BLaER1 (cell line): ENCODE data around the gene AP2M1.

Experiments used
- H3K27ac ChIP-seq: shearing (Covaris generic); formaldehyde crosslinking; 2 replicates; pipeline ENCODE4 v1.8.1; 2022
- H3K27me3 ChIP-seq: shearing (Covaris generic); formaldehyde crosslinking; 2 replicates; pipeline ENCODE4 v1.8.1; 2022
- H3K36me3 ChIP-seq: shearing (Covaris generic); formaldehyde crosslinking; 2 replicates; pipeline ENCODE4 v1.8.1; 2022
- H3K4me1 ChIP-seq: shearing (Covaris generic); formaldehyde crosslinking; 2 replicates; pipeline ENCODE4 v1.8.1; 2022
- H3K4me2 ChIP-seq: shearing (Covaris generic); formaldehyde crosslinking; 2 replicates; pipeline ENCODE4 v1.8.1; 2022
- H3K4me3 ChIP-seq: shearing (Covaris generic); formaldehyde crosslinking; 2 replicates; pipeline ENCODE4 v1.8.1; 2022
- H3K9ac ChIP-seq: shearing (Covaris generic); formaldehyde crosslinking; 2 replicates; pipeline ENCODE4 v1.8.1; 2022
- H3K9me3 ChIP-seq: shearing (Covaris generic); formaldehyde crosslinking; 2 replicates; pipeline ENCODE4 v1.8.1; 2022
- H4K20me1 ChIP-seq: shearing (Covaris generic); formaldehyde crosslinking; 2 replicates; pipeline ENCODE4 v1.8.1; 2022
- Cebpa-rat ChIP-seq: shearing (Covaris generic); IDR thresholded peaks from 2 replicates; pipeline ENCODE4 v1.8.1; 2022

AP2M1 gene

DNA sequence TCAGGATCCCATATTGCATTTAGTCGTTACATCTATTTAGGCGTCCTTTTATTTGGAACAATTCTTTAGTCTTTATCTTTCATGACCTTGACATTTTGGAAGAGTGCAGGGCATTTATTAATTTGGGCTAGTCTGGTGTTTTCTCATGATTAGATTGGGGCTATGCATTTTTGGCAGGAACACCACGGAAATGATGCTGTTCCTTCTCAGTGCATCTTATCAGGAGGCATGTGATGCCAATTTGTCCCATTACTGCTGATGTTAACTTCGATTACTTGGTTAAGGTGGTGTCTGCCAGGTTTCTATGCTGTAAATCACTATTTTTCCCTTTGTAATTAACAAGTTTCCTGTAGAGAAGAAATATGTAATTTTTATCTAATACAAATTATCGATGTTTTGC lies 36.6 kb downstream of the AP2M1 start:
- H3K27ac ChIP-seq, result no peak overlapping the region
- H3K4me3 ChIP-seq, result no peak overlapping the region
- TF ChIP-seq Cebpa-rat, result no peak
- no peaks in the 10 kb centered on the region for H4K20me1 ChIP-seq
- H3K4me1 ChIP-seq, result no peaks in the 10 kb centered on the region
- no peaks in the 10 kb centered on the region for H3K9me3 ChIP-seq
- no peaks in the 10 kb centered on the region for H3K27me3 ChIP-seq
- no peak overlapping the region for H3K9ac ChIP-seq
- no peak overlapping the region for H3K4me2 ChIP-seq
- H3K36me3 ChIP-seq, result no peaks in the 10 kb centered on the region

DNA sequence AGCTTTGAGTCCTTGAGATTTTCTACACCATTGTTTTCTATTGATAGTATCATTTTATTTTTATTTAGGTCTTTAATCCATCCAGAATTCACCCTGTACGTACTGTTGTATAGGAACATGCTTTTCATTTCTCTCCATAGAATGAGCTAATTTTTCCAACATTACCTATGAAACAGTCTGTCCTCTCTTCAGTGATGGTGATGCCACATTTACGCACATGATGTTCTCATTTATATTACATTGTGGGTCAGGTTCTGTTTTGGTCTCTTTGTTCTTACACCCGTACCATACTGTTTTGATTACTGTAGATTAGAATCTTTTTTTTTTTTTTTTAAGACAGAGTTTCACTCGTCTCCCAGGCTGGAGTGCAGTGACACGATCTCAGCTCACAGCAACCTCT lies 37.1 kb downstream of the AP2M1 start:
- no peaks in the 10 kb centered on the region for H3K27me3 ChIP-seq
- H3K9ac ChIP-seq, result no peak overlapping the region
- no peaks in the 10 kb centered on the region for H3K4me1 ChIP-seq
- H3K4me2 ChIP-seq, result no peak overlapping the region
- no peaks in the 10 kb centered on the region for H4K20me1 ChIP-seq
- H3K9me3 ChIP-seq, result no peaks in the 10 kb centered on the region
- no peak for TF ChIP-seq Cebpa-rat
- H3K36me3 ChIP-seq, result no peaks in the 10 kb centered on the region
- no peak overlapping the region for H3K4me3 ChIP-seq
- no peak overlapping the region for H3K27ac ChIP-seq

DNA sequence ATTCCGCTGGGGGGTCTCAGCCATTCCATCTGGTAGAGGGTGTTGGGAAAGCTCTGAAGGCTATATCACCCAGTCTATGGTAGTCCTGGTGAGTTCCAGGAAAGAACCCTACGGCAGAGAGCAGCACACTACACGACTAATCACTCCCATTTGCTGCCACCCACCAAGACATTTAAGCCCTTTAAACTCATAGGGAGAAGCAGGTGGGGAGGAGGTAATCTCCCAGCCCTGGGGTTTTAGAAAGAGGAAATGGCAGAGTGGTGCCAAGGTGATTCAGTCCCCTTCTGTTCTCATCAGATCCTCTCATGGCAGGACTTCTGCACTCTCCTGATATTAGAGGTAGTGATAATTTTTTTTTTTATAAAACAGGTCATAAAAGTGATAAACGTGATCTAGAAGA lies 44.2 kb downstream of the AP2M1 start:
- Histone ChIP-seq H3K27me3 (no peaks in the 10 kb centered on the region), H4K20me1 (no peaks in the 10 kb centered on the region), H3K36me3 (no peaks in the 10 kb centered on the region), H3K4me2 (no peak overlapping the region), H3K9ac (no peak overlapping the region), H3K4me1 (no peaks in the 10 kb centered on the region), H3K9me3 (no peaks in the 10 kb centered on the region), H3K27ac (no peak overlapping the region), H3K4me3 (no peak overlapping the region)
- TF ChIP-seq Cebpa-rat, result no peak

- H3K9me3 ChIP-seq, result no peaks in the 10 kb centered on the region
- no peak for TF ChIP-seq Cebpa-rat
- H3K27ac ChIP-seq, result no peak overlapping the region
- no peak overlapping the region for H3K4me3 ChIP-seq
- no peaks in the 10 kb centered on the region for H4K20me1 ChIP-seq
- no peaks in the 10 kb centered on the region for H3K4me1 ChIP-seq
- no peaks in the 10 kb centered on the region for H3K36me3 ChIP-seq
- no peak overlapping the region for H3K4me2 ChIP-seq
- no peaks in the 10 kb centered on the region for H3K27me3 ChIP-seq
- H3K9ac ChIP-seq, result no peak overlapping the region
Observed at GRCh38 chr3:184222521-184222920, 47.9 kb downstream of the AP2M1 start.

GRCh38 chr3:184223946-184224345 lies 49.3 kb downstream of the AP2M1 start:
- no peak overlapping the region for H3K4me2 ChIP-seq
- H3K4me3 ChIP-seq, result no peak overlapping the region
- no peaks in the 10 kb centered on the region for H3K36me3 ChIP-seq
- TF ChIP-seq Cebpa-rat, result no peak
- H3K27me3 ChIP-seq, result peaks cover 14% of the 10 kb centered on the region
- H4K20me1 ChIP-seq, result peaks cover 12% of the 10 kb centered on the region; the same call in 1 of the 2 replicates
- 0 out of 2 replicates have a peak, but pooled peaks cover 7% of the 10 kb centered on the region for H3K4me1 ChIP-seq
- H3K9ac ChIP-seq, result no peak overlapping the region
- H3K27ac ChIP-seq, result no peak overlapping the region
- H3K9me3 ChIP-seq, result no peaks in the 10 kb centered on the region

- no peaks in the 10 kb centered on the region for H3K9me3 ChIP-seq
- H3K4me3 ChIP-seq, result no peak overlapping the region
- peaks cover 34% of the 10 kb centered on the region for H4K20me1 ChIP-seq
- no peaks in the 10 kb centered on the region for H3K36me3 ChIP-seq
- H3K9ac ChIP-seq, result no peak overlapping the region
- H3K27me3 ChIP-seq, result peaks cover 49% of the 10 kb centered on the region
- no peak overlapping the region for H3K27ac ChIP-seq
- no peak overlapping the region for H3K4me2 ChIP-seq
- TF ChIP-seq Cebpa-rat, result no peak
- H3K4me1 ChIP-seq, result peaks cover 32% of the 10 kb centered on the region
Observed at GRCh38 chr3:184227481-184227935, 52.9 kb downstream of the AP2M1 start.

- H3K9me3 ChIP-seq, result no peaks in the 10 kb centered on the region
- peaks cover 34% of the 10 kb centered on the region for H4K20me1 ChIP-seq
- H3K4me3 ChIP-seq, result no peak overlapping the region; the same call in 1 of the 2 replicates
- TF ChIP-seq Cebpa-rat, result no peak
- no peak overlapping the region for H3K27ac ChIP-seq
- H3K9ac ChIP-seq, result no peak overlapping the region
- no peaks in the 10 kb centered on the region for H3K36me3 ChIP-seq
- peaks cover 52% of the 10 kb centered on the region for H3K27me3 ChIP-seq
- H3K4me2 ChIP-seq, result peak overlapping the region; percentile 100
- H3K4me1 ChIP-seq, result peaks cover 42% of the 10 kb centered on the region
Observed at GRCh38 chr3:184228376-184229137, 53.9 kb downstream of the AP2M1 start.

DNA sequence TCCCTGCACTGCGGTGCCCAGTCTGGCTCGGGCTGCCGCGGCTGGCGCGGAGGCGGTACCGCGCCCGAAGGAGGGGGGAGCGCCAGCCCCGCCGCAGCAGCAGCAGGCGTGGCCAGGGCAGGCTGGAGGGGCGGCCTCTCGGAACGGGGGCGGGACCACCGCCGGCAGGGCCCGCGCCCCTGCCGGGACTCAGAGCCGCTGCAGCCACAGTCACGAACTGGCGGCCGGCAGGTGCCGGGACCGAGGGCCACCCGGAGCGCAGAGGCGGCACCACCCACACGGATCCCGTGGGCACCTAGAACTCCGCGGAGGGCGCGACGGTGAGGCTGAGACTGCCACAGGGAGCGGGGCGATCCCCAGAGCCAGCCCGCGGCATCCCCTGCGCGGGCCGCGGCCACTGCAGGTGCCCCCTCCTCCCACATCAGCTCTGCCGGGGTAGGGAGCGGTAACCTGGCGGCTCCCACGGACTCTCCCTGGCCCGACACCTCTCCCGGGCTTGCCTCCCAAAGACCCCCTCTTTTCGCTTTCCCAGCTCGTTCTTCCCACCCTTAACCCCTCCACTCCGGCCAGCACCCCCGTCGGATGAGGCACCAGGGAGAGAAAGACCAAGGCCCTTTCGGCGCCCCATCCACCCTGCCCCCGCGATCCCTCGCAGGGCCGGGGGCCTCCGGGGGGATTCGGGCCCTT lies 54.9 kb downstream of the AP2M1 start, which contains the start of gene VWA5B2:
Gene VWA5B2 (plus strand): TSS at position 192 of the 687 bp plus-strand sequence. CDS start 944 bp downstream, outside the sequence.
- peaks cover 34% of the 10 kb centered on the region for H4K20me1 ChIP-seq
- H3K4me2 ChIP-seq, result peak within 1 kb of the TSS; percentile 100
- no peak for TF ChIP-seq Cebpa-rat
- H3K4me1 ChIP-seq, result peaks cover 52% of the 10 kb centered on the region
- no peaks in the 10 kb centered on the region for H3K9me3 ChIP-seq
- no peak within 1 kb of the TSS for H3K27ac ChIP-seq
- peak within 1 kb of the TSS; percentile 80 for H3K4me3 ChIP-seq
- no peaks in the 10 kb centered on the region for H3K36me3 ChIP-seq
- H3K9ac ChIP-seq, result peak within 1 kb of the TSS; percentile 63
- H3K27me3 ChIP-seq, result peaks cover 52% of the 10 kb centered on the region

GRCh38 chr3:184230081-184230602 lies 55.5 kb downstream of the AP2M1 start:
- Histone ChIP-seq H3K9ac (peak overlapping the region; percentile 63), H3K4me3 (peak overlapping the region; percentile 80), H3K4me2 (peak overlapping the region; percentile 100), H3K4me1 (peaks cover 58% of the 10 kb centered on the region), H4K20me1 (peaks cover 34% of the 10 kb centered on the region), H3K27ac (no peak overlapping the region), H3K9me3 (no peaks in the 10 kb centered on the region), H3K27me3 (peaks cover 52% of the 10 kb centered on the region), H3K36me3 (no peaks in the 10 kb centered on the region)
- no peak for TF ChIP-seq Cebpa-rat
